Lung (tissue), 12 donors: ENCODE results near the gene ZFP69. TPM values are rescaled to one million over a fixed set of nuclear protein-coding genes. Genes with fewer than 3 reads are reported as not detected.

Experiments used
- ATAC-seq: fragments of 200-7000 bp; cut with Tn5 transposase; one replicate; pipeline ENCODE4 v1.9.1; 2020; ENCODE audit warnings: moderate number of reproducible peaks; ENCODE audit not compliant: insufficient read depth, low FRiP score
- DNase-seq, 3 donors: peaks; one replicate each; pipeline ENCODE4 v3.0.0-alpha.2; 2013 to 2017
- H3K27ac ChIP-seq, 2 donors: one replicate each; pipeline ENCODE4 v1.5.1; 2013; ENCODE audit warnings: mild to moderate bottlenecking in 2 of 2, moderate library complexity in 2 of 2, control low read depth in 1 of 2, inconsistent platforms in 1 of 2, low read depth in 1 of 2, low read length in 1 of 2
- H3K27me3 ChIP-seq, 3 donors: one replicate each; pipeline ENCODE4 v1.5.1; 2013; ENCODE audit warnings: low read length in 2 of 3; ENCODE audit not compliant: control insufficient read depth in 3 of 3, insufficient read depth in 3 of 3
- H3K36me3 ChIP-seq, 4 donors: one replicate each; pipeline ENCODE4 v1.5.1; 2013; ENCODE audit warnings: low read length in 4 of 4, mild to moderate bottlenecking in 1 of 4, moderate library complexity in 1 of 4; ENCODE audit not compliant: control insufficient read depth in 4 of 4, insufficient read depth in 4 of 4
- H3K4me1 ChIP-seq, 5 donors: one replicate each; pipeline ENCODE4 v1.5.1; 2013; ENCODE audit warnings: low read length in 5 of 5, mild to moderate bottlenecking in 2 of 5, moderate library complexity in 1 of 5; ENCODE audit not compliant: control insufficient read depth in 5 of 5, insufficient read depth in 5 of 5
- H3K4me3 ChIP-seq: one replicate; pipeline ENCODE4 v1.5.1; 2013; ENCODE audit warnings: mild to moderate bottlenecking, control low read depth, moderate library complexity
- H3K9ac ChIP-seq, 2 donors: one replicate each; pipeline ENCODE4 v1.5.1; 2013; ENCODE audit warnings: low read length in 2 of 2, control low read depth in 1 of 2; ENCODE audit not compliant: insufficient read depth in 1 of 2
- H3K9me3 ChIP-seq, 4 donors: one replicate each; pipeline ENCODE4 v1.5.1; 2013; ENCODE audit warnings: low read length in 3 of 4, mild to moderate bottlenecking in 1 of 4, moderate library complexity in 1 of 4; ENCODE audit not compliant: control insufficient read depth in 4 of 4, insufficient read depth in 3 of 4
- CTCF ChIP-seq: IDR thresholded peaks from 2 replicates; pipeline ENCODE4 v1.5.1; 2012; ENCODE audit warnings: mild to moderate bottlenecking; ENCODE audit errors: control extremely low read depth, extremely low read depth
- whole genome bisulfite sequencing, 2 donors: extraction: QIAGEN DNeasy Blood & Tissue Kit; methylation state at CpG; one replicate each; pipeline ENCODE4 v1.1.7; 2013; 5-methylcytosine and 5-hydroxymethylcytosine counted together
- polyA plus RNA-seq, 2 donors: library from polyadenylated mRNA; stranded (reverse); fragments of 200-250 nt; gene quantifications; one replicate each; pipeline ENCODE4 v1.2.1, GENCODE V29; 2013
- total RNA-seq, 2 donors: library from RNA; depleted of rRNA in 1 of 2; stranded (reverse); fragments of >200 nt in 1 of 2; gene quantifications; one replicate each; pipeline ENCODE4 v1.2.1, GENCODE V29; 2014 to 2021
- donor health status: control.
- donor health status: control.
- donor health status: Bipolar disorder and iron deficiency.
- donor health status: healthy.
- donor health status: DM: yes; HTN: yes; CAD: no.

The ZFP69 gene
- total and polyA plus RNA-seq, 4 donors: 1.7 to 4.2 (median 3.8) TPM

DNA sequence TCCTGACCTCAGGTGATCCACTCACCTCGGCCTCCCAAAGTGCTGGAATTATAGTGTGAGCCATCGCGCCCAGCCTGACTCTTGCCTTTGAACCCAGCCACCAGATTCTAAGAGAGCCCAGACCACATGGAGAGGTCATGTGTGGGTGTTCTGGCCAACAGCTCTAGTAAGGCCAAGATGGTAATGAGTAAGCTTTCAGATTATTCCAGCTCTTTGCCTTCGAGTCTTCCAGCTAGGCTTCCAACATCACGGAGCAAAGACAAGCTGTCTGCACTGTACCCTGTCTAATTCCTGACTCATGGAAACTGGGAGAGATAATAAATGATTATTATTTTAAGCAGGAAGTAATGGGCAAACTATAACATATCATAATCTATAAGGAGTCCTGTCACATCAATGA lies 41.6 kb upstream of the ZFP69 start:
- no peaks in the 10 kb centered on the region for H3K27me3 ChIP-seq
- ATAC-seq: no peak
- no peaks in the 10 kb centered on the region for H3K9me3 ChIP-seq
- H3K36me3 ChIP-seq: no peaks in the 10 kb centered on the region
- no peak for DNase-seq
- H3K27ac ChIP-seq: no peak overlapping the region
- peaks cover 0 to 2% (median 0%) of the 10 kb centered on the region in 5 donors for H3K4me1 ChIP-seq
- TF ChIP-seq CTCF: no peak
- H3K9ac ChIP-seq: no peak overlapping the region
- 84 to 86% methylated on average over 5 of the region's 5 CpGs for WGBS, 2 donors
- H3K4me3 ChIP-seq: no peak overlapping the region

GRCh38 chr1:40435876-40436275 lies 41.2 kb upstream of the ZFP69 start:
- DNase-seq (no peak), ATAC-seq (no peak)
- 73 to 88% methylated on average over 4 of the region's 4 CpGs for WGBS, 2 donors
- H3K36me3 ChIP-seq: no peaks in the 10 kb centered on the region
- no peak overlapping the region for H3K27ac ChIP-seq
- no peak overlapping the region for H3K9ac ChIP-seq
- TF ChIP-seq CTCF: no peak
- H3K27me3 ChIP-seq: no peaks in the 10 kb centered on the region
- H3K9me3 ChIP-seq: no peaks in the 10 kb centered on the region
- no peak overlapping the region for H3K4me3 ChIP-seq
- H3K4me1 ChIP-seq: peaks cover 0 to 2% (median 0%) of the 10 kb centered on the region in 5 donors

GRCh38 chr1:40438391-40439015 lies 38.6 kb upstream of the ZFP69 start:
- no peaks in the 10 kb centered on the region for H3K9me3 ChIP-seq
- peak; percentile 45 for TF ChIP-seq CTCF
- no peaks in the 10 kb centered on the region for H3K27me3 ChIP-seq
- no peak overlapping the region for H3K27ac ChIP-seq
- WGBS, 2 donors: 63 to 70% methylated on average over 3 of the region's 3 CpGs
- H3K36me3 ChIP-seq: no peaks in the 10 kb centered on the region
- DNase-seq: peak in 2 of 3 donors; percentile 11 to 14
- H3K4me1 ChIP-seq: no peaks in the 10 kb centered on the region
- no peak overlapping the region for H3K4me3 ChIP-seq
- no peak overlapping the region for H3K9ac ChIP-seq
- ATAC-seq: no peak

DNA sequence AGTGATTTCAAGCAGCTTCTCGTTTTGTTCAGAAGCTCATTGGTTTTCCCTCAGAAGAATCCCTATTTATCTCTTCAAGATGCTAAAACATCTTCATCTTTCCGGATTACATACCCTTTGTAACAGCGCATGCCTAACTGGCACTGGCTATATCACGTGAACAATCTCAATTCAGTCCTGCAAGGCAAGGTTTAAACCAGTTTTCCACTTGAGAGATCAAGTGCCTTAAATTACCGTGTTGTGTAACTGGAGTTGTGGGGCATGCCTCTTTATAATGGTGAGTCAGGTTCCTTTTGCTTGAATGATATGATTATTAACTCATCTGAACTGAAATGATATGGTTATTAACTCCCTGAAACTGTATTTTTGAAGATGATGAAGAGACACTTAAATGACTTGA lies 37.8 kb upstream of the ZFP69 start:
- no peak for ATAC-seq
- Histone ChIP-seq H3K9ac (no peak overlapping the region), H3K27me3 (no peaks in the 10 kb centered on the region), H3K36me3 (no peaks in the 10 kb centered on the region), H3K4me1 (no peaks in the 10 kb centered on the region), H3K27ac (no peak overlapping the region), H3K4me3 (no peak overlapping the region), H3K9me3 (no peaks in the 10 kb centered on the region)
- DNase-seq: peak in 2 of 3 donors; percentile 11 to 47
- TF ChIP-seq CTCF: no peak
- WGBS, 2 donors: 69 to 84% methylated on average over 5 of the region's 5 CpGs
